ENCODE data around the gene SLCO4C1. TPM values are rescaled to one million over a fixed set of nuclear protein-coding genes. Genes with fewer than 3 reads are reported as not detected.

SLCO4C1 gene
- total RNA-seq, 1 experiment from 2014 or later, result 4.8 TPM

GRCh38 chr5:102286476-102286875, 9.6 kb downstream of the SLCO4C1 start:
- Mint-ChIP-seq H3K27me3 (ENCODE audit: low read depth) (no peaks in the 10 kb centered on the region), H3K4me3 (no peak overlapping the region), H3K9me3 (no peaks in the 10 kb centered on the region), H3K36me3 (ENCODE audit: insufficient read depth in 1 of 3, low read depth in 3 of 3) (no peaks in the 10 kb centered on the region), H3K4me1 (peaks cover 6% of the 10 kb centered on the region in 2 experiments), H3K27ac (peak overlapping the region in 1 of 3 experiments; percentile 2; a peak in 2 of 7 replicates)
- Histone ChIP-seq H3K4me1 (ENCODE audit: insufficient read depth, low read length) (no peaks in the 10 kb centered on the region), H2BK20ac (ENCODE audit: low read depth, low read length, poor library complexity, severe bottlenecking) (no peak overlapping the region), H3K23ac (ENCODE audit: insufficient read length, low read depth, low read length) (no peak overlapping the region), H4K20me1 (ENCODE audit: control insufficient read depth, insufficient read depth, insufficient read length) (no peaks in the 10 kb centered on the region), H3K9ac (ENCODE audit: extremely low read depth, insufficient read length, low read length) (no peak overlapping the region), H3K23me2 (ENCODE audit: insufficient read length, low read depth, low read length, poor library complexity, severe bottlenecking) (no peaks in the 10 kb centered on the region), H2BK120ac (ENCODE audit: low read depth, low read length, poor library complexity, severe bottlenecking) (no peak overlapping the region), H2BK12ac (ENCODE audit: insufficient read length, low read depth, low read length) (no peak overlapping the region), H3K14ac (ENCODE audit: insufficient read depth, low read length) (no peak overlapping the region), H3K79me1 (ENCODE audit: insufficient read depth, low read depth, low read length, poor library complexity, severe bottlenecking) (no peaks in the 10 kb centered on the region), H2BK15ac (ENCODE audit: low read depth, low read length) (no peak overlapping the region), H4K91ac (ENCODE audit: insufficient read length, low read depth, low read length) (no peak overlapping the region), H3T11ph (ENCODE audit: low read length) (no peak overlapping the region), H3K79me2 (ENCODE audit: insufficient read depth, low read length) (no peaks in the 10 kb centered on the region), H2BK5ac (ENCODE audit: insufficient read length, low read length) (no peak overlapping the region), H3K4me2 (ENCODE audit: insufficient read depth, insufficient read length, low read length) (no peak overlapping the region), H3K9me3 (ENCODE audit: control insufficient read depth, low read depth, low read length) (no peaks in the 10 kb centered on the region), H3K56ac (ENCODE audit: insufficient read length, low read depth, low read length) (no peak overlapping the region), H3K4ac (ENCODE audit: low read depth, low read length) (no peak overlapping the region), H2AFZ (ENCODE audit: low read length) (no peak overlapping the region), H2AK5ac (ENCODE audit: insufficient read length, low read length) (no peak overlapping the region), H3K27me3 (ENCODE audit: insufficient read depth, low read length) (no peaks in the 10 kb centered on the region), H3K18ac (ENCODE audit: insufficient read length, low read depth, low read length) (no peak overlapping the region), H3K27ac (ENCODE audit: insufficient read length, low read depth, low read length) (no peak overlapping the region), H4K5ac (ENCODE audit: insufficient read length, low read depth, low read length) (no peak overlapping the region), H4K8ac (replicated peaks; ENCODE audit: insufficient read length, low read depth, low read length) (no peak overlapping the region)
- WGBS (ENCODE audit: extremely low coverage, insufficient read length, low lambda C conversion rate), result 100% methylated on average over 1 of the region's 2 CpGs
- no peak for DNase-seq
- no peak for TF ChIP-seq CTCF (conservative IDR thresholded peaks at IDR 0.05)
